ENCODE measurements around the gene ITGA1.

The ITGA1 gene

GRCh38 chr5:52997424-52997823 lies 209.7 kb downstream of the ITGA1 start:
- DNase-seq (ENCODE audit: low read depth in 2 of 2), result no peak

DNA sequence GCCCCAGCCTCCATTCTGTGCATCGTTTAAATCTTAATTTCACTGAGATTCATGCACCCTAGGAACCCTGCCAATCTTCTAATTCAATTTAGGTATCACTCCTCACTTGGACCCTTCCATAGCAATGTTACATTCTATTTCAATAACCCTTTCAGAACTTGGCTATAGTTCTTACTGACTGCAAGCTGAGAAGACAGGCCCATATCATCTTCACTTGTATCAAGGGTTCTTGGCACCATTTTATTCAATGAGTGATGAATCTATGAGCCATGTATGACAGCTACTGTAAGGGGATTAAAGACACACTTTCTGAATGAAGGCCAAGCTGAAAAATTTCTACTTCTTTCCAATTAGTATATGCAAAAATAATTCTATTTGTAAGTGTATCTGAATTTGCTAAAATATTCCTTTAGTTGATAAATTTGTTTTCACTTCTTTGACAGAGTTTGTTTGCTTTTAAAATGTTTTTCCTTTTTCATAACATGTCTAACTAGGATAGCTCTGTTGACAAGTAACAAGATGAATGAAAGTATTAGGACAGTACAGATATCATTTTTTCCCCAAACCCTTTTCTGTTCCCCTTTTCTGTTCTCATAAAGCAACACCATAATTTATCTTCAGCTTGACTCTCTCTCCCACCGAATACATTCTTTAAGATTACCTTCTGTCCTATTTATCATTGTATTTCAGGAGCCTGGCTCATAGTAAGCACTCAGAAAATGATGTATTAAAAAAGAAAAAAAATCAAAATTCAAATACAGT lies 211.0 kb downstream of the ITGA1 start:
- DNase-seq (ENCODE audit: low read depth in 2 of 2), result no peak

GRCh38 chr5:52999344-52999949 lies 211.7 kb downstream of the ITGA1 start:
- no peak for DNase-seq (ENCODE audit: low read depth in 2 of 2)

DNA sequence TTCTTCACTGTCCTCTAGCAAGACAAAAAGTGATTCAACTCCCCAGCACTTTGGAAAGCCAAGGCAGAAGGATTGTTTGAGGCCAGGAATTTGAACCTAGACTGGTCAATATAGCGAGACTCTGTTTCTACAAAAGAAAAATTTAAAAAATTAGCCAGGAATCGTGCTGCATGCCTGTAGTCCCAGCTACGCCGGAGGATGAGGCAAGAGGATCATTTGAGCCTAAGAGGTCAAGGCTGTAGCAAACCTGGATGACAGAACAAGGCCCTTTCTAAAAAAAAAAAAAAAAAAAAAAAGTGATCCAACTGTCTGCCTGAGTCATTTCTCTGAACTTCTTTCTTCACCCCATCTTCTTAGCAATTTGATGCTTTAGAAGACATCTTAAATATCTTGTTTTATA lies 213.8 kb downstream of the ITGA1 start:
- no peak for DNase-seq (ENCODE audit: low read depth in 2 of 2)

GRCh38 chr5:53002491-53002890 lies 214.8 kb downstream of the ITGA1 start:
- no peak for DNase-seq (ENCODE audit: low read depth in 2 of 2)

DNA sequence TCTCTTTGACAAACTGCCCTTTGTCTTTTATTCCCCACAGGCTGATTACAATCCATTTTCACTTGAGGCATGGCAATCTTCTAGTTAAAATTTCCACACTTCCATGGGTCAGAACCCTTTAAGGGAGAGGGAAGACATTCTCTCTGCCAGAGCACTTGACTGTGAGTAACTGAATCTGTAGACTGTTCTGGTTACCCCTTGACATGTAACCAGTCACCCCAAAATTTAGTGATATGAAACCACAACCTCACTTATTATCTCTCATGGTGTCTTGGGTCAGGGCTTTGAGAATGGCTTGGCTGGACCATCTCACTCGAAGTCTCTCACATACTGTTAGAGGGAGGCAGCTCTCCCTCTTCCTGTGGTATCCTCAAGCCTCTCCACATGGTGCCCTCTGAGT lies 215.4 kb downstream of the ITGA1 start:
- DNase-seq (ENCODE audit: low read depth in 2 of 2), result no peak

- DNase-seq (ENCODE audit: low read depth in 2 of 2), result no peak
Observed at GRCh38 chr5:53006911-53007890, 219.5 kb downstream of the ITGA1 start.

- DNase-seq (ENCODE audit: low read depth in 2 of 2), result no peak
Observed at GRCh38 chr5:53008751-53009150, 221.0 kb downstream of the ITGA1 start.
